Fibroblast of lung (primary cell): ENCODE measurements around the gene TENM4. TPM values are rescaled to one million over a fixed set of nuclear protein-coding genes. Genes with fewer than 3 reads are reported as not detected.

Experiments used
- DNase-seq, 2 donors: peaks; one replicate each; pipeline versions ENCODE4 v3.0.0 to v3.0.0-alpha.2; 2010; ENCODE audit warnings: low read depth in 2 of 2
- H2AFZ ChIP-seq: 2 replicates; pipeline ENCODE4 v1.5.1; 2012; ENCODE audit warnings: low read length, control low read depth, inconsistent platforms
- H3K27ac ChIP-seq: 2 replicates; pipeline ENCODE4 v1.5.1; 2011; ENCODE audit warnings: low read length, control low read depth; ENCODE audit not compliant: insufficient read depth
- H3K27me3 ChIP-seq: 2 replicates; pipeline ENCODE4 v1.5.1; 2011; ENCODE audit warnings: mild to moderate bottlenecking, low read length; ENCODE audit not compliant: control insufficient read depth, insufficient read depth
- H3K36me3 ChIP-seq: 2 replicates; pipeline ENCODE4 v1.5.1; 2011; ENCODE audit warnings: low read length; ENCODE audit not compliant: control insufficient read depth, insufficient read depth
- H3K4me1 ChIP-seq: 2 replicates; pipeline ENCODE4 v1.5.1; 2011; ENCODE audit warnings: low read length; ENCODE audit not compliant: control insufficient read depth, insufficient read depth; ENCODE audit errors: extremely low read depth
- H3K4me2 ChIP-seq: 2 replicates; pipeline ENCODE4 v1.5.1; 2011; ENCODE audit warnings: low read length, control low read depth; ENCODE audit not compliant: insufficient read depth; ENCODE audit errors: extremely low read depth
- H3K4me3 ChIP-seq, 4 experiments: fragments of 200-600 bp in 1 of 4; sonication (generic) in 1 of 4; replicated peaks in 1 of 4; 2 replicates each; pipeline ENCODE4 v1.5.1; 2011 to 2016; ENCODE audit warnings: low read length in 4 of 4, low read depth in 3 of 4, mild to moderate bottlenecking in 3 of 4, control low read depth in 2 of 4, inconsistent platforms in 1 of 4, mixed read lengths in 1 of 4; ENCODE audit not compliant: insufficient read depth in 1 of 4; ENCODE audit errors: control extremely low read depth in 1 of 4
- H3K79me2 ChIP-seq: 2 replicates; pipeline ENCODE4 v1.5.1; 2012; ENCODE audit warnings: mild to moderate bottlenecking, low read length, inconsistent platforms; ENCODE audit not compliant: control insufficient read depth, insufficient read depth
- H3K9ac ChIP-seq: 2 replicates; pipeline ENCODE4 v1.5.1; 2011; ENCODE audit warnings: mild to moderate bottlenecking, low read length, control low read depth; ENCODE audit not compliant: insufficient read depth
- H3K9me3 ChIP-seq: 2 replicates; pipeline ENCODE4 v1.5.1; 2012; ENCODE audit warnings: low read depth, low read length; ENCODE audit not compliant: control insufficient read depth, insufficient read depth
- H4K20me1 ChIP-seq: 2 replicates; pipeline ENCODE4 v1.5.1; 2011; ENCODE audit warnings: low read length; ENCODE audit not compliant: control insufficient read depth, insufficient read depth; ENCODE audit errors: extremely low read depth
- CTCF ChIP-seq, 2 donors: IDR thresholded peaks in 1 of 2; conservative IDR thresholded peaks in 1 of 2; 1 replicate in 1 of 2; 2 replicates in 1 of 2; pipeline ENCODE4 v1.5.1; 2011 to 2012; ENCODE audit warnings: low read length in 2 of 2, control low read depth in 1 of 2, inconsistent platforms in 1 of 2, low read depth in 1 of 2, mild to moderate bottlenecking in 1 of 2
- EZH2 ChIP-seq: IDR thresholded peaks from 2 replicates; pipeline ENCODE4 v1.5.1; 2012; ENCODE audit warnings: low read length, control low read depth, mild to moderate bottlenecking; ENCODE audit errors: missing control alignments
- polyA plus RNA-seq, 2 donors: library from polyadenylated mRNA; depleted of rRNA in 1 of 2; stranded (reverse) in 1 of 2; unstranded in 1 of 2; fragments of >200 nt; gene quantifications; 2 replicates each; pipeline ENCODE4 v1.2.1, GENCODE V29; 2011 to 2012; ENCODE audit warnings: missing spikeins in 1 of 2
- total RNA-seq: library from RNA; depleted of rRNA; stranded (reverse); fragments of >200 nt; gene quantifications from 2 replicates; pipeline ENCODE4 v1.2.1, GENCODE V29; 2014

The TENM4 gene
- total and polyA plus RNA-seq, 2 donors (not counting 1 experiment from before 2014, with no cell fraction given): 4.6 to 48.4 TPM

DNA sequence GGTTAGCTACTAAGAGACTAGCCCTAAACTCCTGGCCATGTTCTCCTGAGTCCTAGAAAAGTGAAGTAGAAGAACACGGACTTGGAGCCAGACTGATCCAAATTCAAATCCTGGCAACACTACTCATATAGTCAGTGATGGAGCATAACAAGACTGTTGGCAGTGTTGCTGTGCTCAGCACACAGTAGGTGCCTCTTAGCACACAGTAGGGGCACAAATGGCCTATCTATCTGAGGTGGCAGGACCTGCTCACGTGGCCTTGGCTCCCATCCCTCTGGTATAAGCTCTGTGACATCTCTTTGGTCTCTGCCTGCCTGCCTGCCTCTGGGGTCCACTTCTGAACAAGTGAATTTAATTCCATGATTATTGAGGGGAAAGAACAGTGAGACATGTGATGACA is 15.4 kb downstream of the TENM4 start:
- peaks cover 2% of the 10 kb centered on the region for H3K4me1 ChIP-seq
- H3K9ac ChIP-seq: no peak overlapping the region
- H3K4me3 ChIP-seq: no peak overlapping the region
- H3K36me3 ChIP-seq: no peaks in the 10 kb centered on the region
- no peak overlapping the region for H2AFZ ChIP-seq
- DNase-seq: no peak
- no peaks in the 10 kb centered on the region for H4K20me1 ChIP-seq
- H3K79me2 ChIP-seq: peaks cover 13% of the 10 kb centered on the region
- H3K27me3 ChIP-seq: no peaks in the 10 kb centered on the region
- H3K9me3 ChIP-seq: no peaks in the 10 kb centered on the region
- TF ChIP-seq CTCF (conservative IDR thresholded peaks at IDR 0.05 in 1 of 2, IDR thresholded peaks at IDR 0.05 in 1 of 2; ENCODE audit: low read depth in 1 of 2, low read length in 2 of 2) (no peak), EZH2 (no peak)
- H3K4me2 ChIP-seq: no peak overlapping the region
- no peak overlapping the region for H3K27ac ChIP-seq

DNA sequence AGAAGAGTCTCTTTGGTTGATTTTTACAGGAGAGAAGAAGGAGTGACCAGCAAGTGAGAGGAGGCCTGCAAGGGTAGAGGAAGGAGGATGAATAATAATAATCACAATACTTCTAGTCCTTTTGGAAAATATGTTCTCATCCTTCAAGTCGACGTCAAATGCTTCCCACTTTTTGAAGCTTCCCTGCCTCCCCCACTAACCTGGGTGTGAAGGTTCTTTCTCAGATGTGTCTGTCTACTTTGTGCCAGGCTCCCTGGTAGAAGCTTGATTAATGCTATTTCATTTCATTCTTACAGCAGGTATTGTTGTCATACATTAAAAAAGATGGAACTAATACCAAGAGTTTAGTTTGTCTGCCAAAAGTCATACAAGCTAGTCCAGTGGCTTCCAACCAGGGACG is 17.1 kb downstream of the TENM4 start:
- Histone ChIP-seq H2AFZ (no peak overlapping the region), H3K27ac (no peak overlapping the region), H3K9ac (no peak overlapping the region), H3K4me1 (peaks cover 8% of the 10 kb centered on the region), H3K9me3 (no peaks in the 10 kb centered on the region), H3K27me3 (no peaks in the 10 kb centered on the region), H3K79me2 (peaks cover 4% of the 10 kb centered on the region), H3K4me2 (no peak overlapping the region), H3K4me3 (no peak overlapping the region), H3K36me3 (no peaks in the 10 kb centered on the region), H4K20me1 (no peaks in the 10 kb centered on the region)
- DNase-seq: no peak
- TF ChIP-seq CTCF (conservative IDR thresholded peaks at IDR 0.05 in 1 of 2, IDR thresholded peaks at IDR 0.05 in 1 of 2; ENCODE audit: low read depth in 1 of 2, low read length in 2 of 2) (no peak), EZH2 (no peak)

GRCh38 chr11:79422866-79423265 is 18.0 kb downstream of the TENM4 start:
- Histone ChIP-seq H4K20me1 (no peaks in the 10 kb centered on the region), H3K27ac (no peak overlapping the region), H3K9ac (no peak overlapping the region), H3K4me2 (no peak overlapping the region), H3K27me3 (no peaks in the 10 kb centered on the region), H3K9me3 (no peaks in the 10 kb centered on the region), H3K36me3 (no peaks in the 10 kb centered on the region), H3K4me3 (no peak overlapping the region), H2AFZ (no peak overlapping the region), H3K79me2 (peaks cover 2% of the 10 kb centered on the region), H3K4me1 (peaks cover 6% of the 10 kb centered on the region)
- no peak for DNase-seq
- TF ChIP-seq CTCF (conservative IDR thresholded peaks at IDR 0.05 in 1 of 2, IDR thresholded peaks at IDR 0.05 in 1 of 2; ENCODE audit: low read depth in 1 of 2, low read length in 2 of 2) (no peak), EZH2 (no peak)
